Upper lobe of right lung (tissue), 1 donor: ENCODE results near the gene CHRNA7. TPM values are rescaled to one million over a fixed set of nuclear protein-coding genes. Genes with fewer than 3 reads are reported as not detected.

Source experiments
- ATAC-seq: fragments of 200-7000 bp; cut with Tn5 transposase; one replicate; pipeline ENCODE4 v1.9.1; 2020; ENCODE audit warnings: mild to moderate bottlenecking, moderate library complexity
- DNase-seq: peaks from one replicate; pipeline ENCODE4 v3.0.0-alpha.2; 2020
- H3K27ac ChIP-seq: fragments of 200-600 bp; one replicate; pipeline ENCODE4 v1.8.0; 2022
- H3K27me3 ChIP-seq: fragments of 200-600 bp; one replicate; pipeline ENCODE4 v1.8.0; 2022; ENCODE audit warnings: mild to moderate bottlenecking
- H3K36me3 ChIP-seq: fragments of 200-600 bp; one replicate; pipeline ENCODE4 v1.8.0; 2022
- H3K4me1 ChIP-seq: fragments of 200-600 bp; one replicate; pipeline ENCODE4 v1.8.0; 2022
- H3K4me3 ChIP-seq: fragments of 200-600 bp; one replicate; pipeline ENCODE4 v1.8.0; 2022; ENCODE audit warnings: mild to moderate bottlenecking
- H3K9me3 ChIP-seq: fragments of 200-600 bp; one replicate; pipeline ENCODE4 v1.8.0; 2022
- CTCF ChIP-seq: fragments of 200-600 bp; IDR thresholded peaks from one replicate; pipeline ENCODE4 v1.8.0; 2022; ENCODE audit warnings: antibody characterized with exemption
- intact Hi-C: fragments of 100-400 bp; cut with DNase I; formaldehyde crosslinking; loops from one replicate; pipeline ENCODE4 v1.11.0; 2022
- total RNA-seq: library from RNA; stranded (reverse); fragmentation: NEBNext Ultra II Directional; extraction: Animal tissue kit (Norgen Biotek cat#: 25700); gene quantifications from one replicate; pipeline ENCODE4 v1.2.1, GENCODE V29; 2021
- donor health status: DM: no; HTN: yes; CAD: no; lungs with severe emphysema.

The CHRNA7 gene
- total RNA-seq, 1 donor from 2014 or later: 0.75 TPM

- Histone ChIP-seq H3K9me3 (no peaks in the 10 kb centered on the region), H3K4me1 (no peaks in the 10 kb centered on the region), H3K27me3 (no peaks in the 10 kb centered on the region), H3K36me3 (no peaks in the 10 kb centered on the region), H3K27ac (no peak overlapping the region), H3K4me3 (no peak overlapping the region)
- DNase-seq (no peak), ATAC-seq (no peak)
- TF ChIP-seq CTCF: no peak
- intact Hi-C loops: no loop called here
These were observed 26.1 kb upstream of the CHRNA7 start for GRCh38 chr15:32004249-32004648.

DNA sequence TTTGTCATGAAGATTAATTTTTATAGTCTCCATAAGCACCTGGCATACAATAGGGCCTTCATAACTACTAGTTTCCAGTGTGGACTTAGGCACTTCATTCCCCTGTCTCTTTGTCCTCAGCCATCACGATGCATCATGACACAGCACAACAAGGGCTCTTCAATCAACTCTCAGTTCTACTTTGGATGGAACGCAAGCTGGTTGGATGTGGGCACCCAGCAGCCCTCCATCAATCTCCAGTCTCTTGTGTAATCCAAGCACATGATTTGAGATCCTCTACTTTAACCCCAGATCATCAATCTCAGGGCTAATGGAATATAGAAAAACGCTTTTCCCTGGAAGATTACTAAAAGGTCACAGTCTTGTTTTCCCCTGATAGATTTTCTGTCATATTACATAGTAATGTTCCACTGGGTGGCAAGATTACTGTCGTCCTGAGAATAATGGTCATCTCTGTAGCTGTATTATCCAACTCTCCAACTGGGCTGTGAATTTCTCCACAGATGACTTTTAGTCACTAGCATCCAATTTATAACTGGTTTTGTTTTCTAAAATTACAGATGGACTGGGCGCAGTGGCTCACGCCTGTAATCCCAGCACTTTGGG is 22.9 kb upstream of the CHRNA7 start:
- no peaks in the 10 kb centered on the region for H3K36me3 ChIP-seq
- no peak overlapping the region for H3K27ac ChIP-seq
- no peaks in the 10 kb centered on the region for H3K9me3 ChIP-seq
- no peak for TF ChIP-seq CTCF
- intact Hi-C loops: no loop called here
- no peak for ATAC-seq
- no peaks in the 10 kb centered on the region for H3K27me3 ChIP-seq
- no peaks in the 10 kb centered on the region for H3K4me1 ChIP-seq
- no peak overlapping the region for H3K4me3 ChIP-seq
- DNase-seq: no peak

DNA sequence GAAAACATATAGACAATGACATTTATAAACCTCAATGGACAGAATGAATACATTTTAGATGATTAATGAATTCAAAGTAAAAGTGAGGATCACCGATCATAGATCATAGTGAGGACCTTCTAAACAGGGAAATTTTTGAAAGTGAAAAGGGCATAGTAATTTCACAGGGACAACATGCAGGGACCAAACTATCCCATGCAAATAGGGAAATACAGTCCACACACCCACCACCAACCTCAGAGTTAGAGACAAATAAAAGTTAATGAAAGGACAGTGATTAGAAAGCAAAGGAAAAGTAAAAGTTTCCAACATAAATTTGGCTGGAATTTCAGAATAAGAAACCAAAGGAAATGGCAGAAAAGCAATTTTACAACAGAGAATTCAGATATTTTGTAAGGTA is 15.4 kb upstream of the CHRNA7 start:
- no peaks in the 10 kb centered on the region for H3K27me3 ChIP-seq
- DNase-seq (no peak), ATAC-seq (no peak)
- no peaks in the 10 kb centered on the region for H3K36me3 ChIP-seq
- TF ChIP-seq CTCF: no peak
- H3K9me3 ChIP-seq: no peaks in the 10 kb centered on the region
- no peak overlapping the region for H3K27ac ChIP-seq
- H3K4me1 ChIP-seq: no peaks in the 10 kb centered on the region
- H3K4me3 ChIP-seq: no peak overlapping the region
- intact Hi-C loops: no loop called here

- Histone ChIP-seq H3K27ac (no peak overlapping the region), H3K4me1 (no peaks in the 10 kb centered on the region), H3K9me3 (no peaks in the 10 kb centered on the region), H3K27me3 (no peaks in the 10 kb centered on the region), H3K4me3 (no peak overlapping the region), H3K36me3 (no peaks in the 10 kb centered on the region)
- no peak for TF ChIP-seq CTCF
- DNase-seq: no peak
- intact Hi-C loops: no loop called here
- ATAC-seq: no peak
These were observed 10.2 kb upstream of the CHRNA7 start for GRCh38 chr15:32020156-32020555.

DNA sequence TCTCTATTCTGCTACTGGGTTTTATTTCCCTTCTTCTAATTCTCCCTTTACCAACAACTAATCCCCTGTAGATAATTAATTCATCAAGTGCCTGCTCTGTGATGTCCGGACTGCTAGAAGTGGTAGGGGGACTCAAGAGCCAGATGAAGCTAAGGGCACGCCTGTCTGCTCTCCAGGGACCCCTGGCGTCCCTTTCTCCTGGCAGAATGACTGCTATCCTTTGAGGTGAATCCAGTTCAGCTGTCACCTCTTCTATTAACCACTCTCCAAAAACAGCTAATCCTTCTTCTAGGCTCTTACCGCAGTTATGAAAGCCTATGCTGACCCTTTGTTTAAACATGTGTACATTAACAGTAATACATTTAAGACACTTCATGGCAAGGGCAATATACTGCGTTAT is 1.4 kb upstream of the CHRNA7 start:
- DNase-seq (no peak), ATAC-seq (no peak)
- TF ChIP-seq CTCF: no peak
- Histone ChIP-seq H3K4me1 (peaks cover 15% of the 10 kb centered on the region), H3K4me3 (no peak overlapping the region), H3K27ac (no peak overlapping the region), H3K27me3 (peaks cover 36% of the 10 kb centered on the region), H3K36me3 (no peaks in the 10 kb centered on the region), H3K9me3 (no peaks in the 10 kb centered on the region)
- intact Hi-C loops: no loop called here

DNA sequence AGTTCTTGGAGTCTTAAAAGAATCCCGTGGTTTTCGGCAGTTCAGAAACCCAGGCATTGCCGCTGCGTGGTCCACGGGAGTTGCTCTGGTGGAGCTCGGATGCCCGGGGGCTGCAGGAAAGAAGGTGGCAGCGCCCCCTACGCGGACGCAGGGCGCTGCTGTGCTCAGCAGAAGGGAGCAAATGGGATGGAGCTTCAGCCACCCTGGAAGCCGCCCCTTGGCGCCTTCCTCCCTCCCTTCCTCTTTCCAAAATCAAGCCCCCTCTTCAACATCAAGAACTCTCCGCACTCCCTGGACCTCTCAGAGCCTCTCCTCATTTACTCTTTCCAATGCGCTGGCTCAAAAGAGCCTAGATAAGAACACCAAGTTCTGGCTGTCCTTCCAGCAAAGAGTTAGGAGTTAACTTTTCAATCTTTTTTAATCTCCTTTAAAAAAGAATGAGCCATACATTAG is 880 bp upstream of the CHRNA7 start:
- DNase-seq (no peak), ATAC-seq (peak; percentile 14)
- intact Hi-C loops: no loop called here
- peak overlapping the region; percentile 58 for H3K4me3 ChIP-seq
- H3K27ac ChIP-seq: no peak overlapping the region
- TF ChIP-seq CTCF: peak; percentile 27
- no peaks in the 10 kb centered on the region for H3K36me3 ChIP-seq
- peaks cover 15% of the 10 kb centered on the region for H3K4me1 ChIP-seq
- H3K27me3 ChIP-seq: peaks cover 36% of the 10 kb centered on the region
- H3K9me3 ChIP-seq: no peaks in the 10 kb centered on the region
